ENCODE results near the gene HIF3A.

DNA sequence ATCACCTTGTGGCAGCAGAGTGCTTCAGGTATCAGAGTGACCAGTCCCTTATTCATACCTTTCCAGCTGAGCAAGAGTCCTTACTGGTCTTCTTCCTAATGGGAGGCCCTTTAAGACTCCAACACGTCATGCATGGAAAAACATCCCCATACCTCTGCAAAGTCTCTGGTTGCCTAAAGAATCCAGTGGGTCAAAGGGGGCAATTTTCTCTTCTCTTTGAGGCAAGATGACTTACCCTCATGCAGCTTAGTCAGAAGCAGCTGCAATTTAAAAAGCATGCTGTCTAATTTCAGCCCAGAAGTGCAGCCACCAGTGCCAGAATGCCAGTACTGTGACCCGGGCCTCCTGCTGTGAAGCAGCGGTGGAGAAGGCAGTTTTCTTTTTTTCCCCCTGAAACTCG lies 68.7 kb downstream of the HIF3A start:
- TF ChIP-seq SIN3A (IDR thresholded peaks at IDR 0.05; ENCODE audit: borderline replicate concordance, insufficient read depth, low read length) = no peak
- no peak for TF ChIP-seq POLR2AphosphoS5 (IDR thresholded peaks at IDR 0.05; ENCODE audit: low read depth, low read length)
- TF ChIP-seq, protein P1, sequence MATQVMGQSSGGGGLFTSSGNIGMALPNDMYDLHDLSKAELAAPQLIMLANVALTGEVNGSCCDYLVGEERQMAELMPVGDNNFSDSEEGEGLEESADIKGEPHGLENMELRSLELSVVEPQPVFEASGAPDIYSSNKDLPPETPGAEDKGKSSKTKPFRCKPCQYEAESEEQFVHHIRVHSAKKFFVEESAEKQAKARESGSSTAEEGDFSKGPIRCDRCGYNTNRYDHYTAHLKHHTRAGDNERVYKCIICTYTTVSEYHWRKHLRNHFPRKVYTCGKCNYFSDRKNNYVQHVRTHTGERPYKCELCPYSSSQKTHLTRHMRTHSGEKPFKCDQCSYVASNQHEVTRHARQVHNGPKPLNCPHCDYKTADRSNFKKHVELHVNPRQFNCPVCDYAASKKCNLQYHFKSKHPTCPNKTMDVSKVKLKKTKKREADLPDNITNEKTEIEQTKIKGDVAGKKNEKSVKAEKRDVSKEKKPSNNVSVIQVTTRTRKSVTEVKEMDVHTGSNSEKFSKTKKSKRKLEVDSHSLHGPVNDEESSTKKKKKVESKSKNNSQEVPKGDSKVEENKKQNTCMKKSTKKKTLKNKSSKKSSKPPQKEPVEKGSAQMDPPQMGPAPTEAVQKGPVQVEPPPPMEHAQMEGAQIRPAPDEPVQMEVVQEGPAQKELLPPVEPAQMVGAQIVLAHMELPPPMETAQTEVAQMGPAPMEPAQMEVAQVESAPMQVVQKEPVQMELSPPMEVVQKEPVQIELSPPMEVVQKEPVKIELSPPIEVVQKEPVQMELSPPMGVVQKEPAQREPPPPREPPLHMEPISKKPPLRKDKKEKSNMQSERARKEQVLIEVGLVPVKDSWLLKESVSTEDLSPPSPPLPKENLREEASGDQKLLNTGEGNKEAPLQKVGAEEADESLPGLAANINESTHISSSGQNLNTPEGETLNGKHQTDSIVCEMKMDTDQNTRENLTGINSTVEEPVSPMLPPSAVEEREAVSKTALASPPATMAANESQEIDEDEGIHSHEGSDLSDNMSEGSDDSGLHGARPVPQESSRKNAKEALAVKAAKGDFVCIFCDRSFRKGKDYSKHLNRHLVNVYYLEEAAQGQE (IDR thresholded peaks at IDR 0.05; ENCODE audit: insufficient read depth in 1 of 2, low read depth in 2 of 2, low read length in 2 of 2) = no peak
